ENCODE data around the gene RAB7A. TPM values are rescaled to one million over a fixed set of nuclear protein-coding genes. Genes with fewer than 3 reads are reported as not detected.
A peak's percentile ranks its signal among the peaks of the same experiment; 100 is the strongest.

RAB7A gene
- total and polyA plus RNA-seq, 2 experiments from 2014 or later, result 108 to 269 TPM

DNA sequence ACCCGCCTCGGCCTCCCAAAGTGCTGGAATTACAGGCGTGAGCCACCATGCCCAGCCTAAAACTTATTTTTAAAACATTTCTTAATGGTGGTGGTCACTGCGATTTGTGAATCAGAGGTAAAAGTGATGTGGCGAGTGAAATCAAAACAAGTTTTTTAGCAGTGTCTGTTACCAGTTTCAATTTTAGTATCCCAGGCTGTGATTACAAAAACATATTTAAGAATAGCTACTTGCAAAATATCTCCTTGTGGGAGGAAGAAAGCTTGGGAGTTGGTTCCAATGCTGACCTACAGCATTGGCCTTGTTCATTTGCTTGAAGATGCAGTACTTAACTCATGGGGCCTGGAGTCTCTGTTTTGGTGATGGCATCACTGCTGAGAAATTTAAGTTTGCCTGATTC is 4.5 kb downstream of the RAB7A start:
- peaks cover 94% of the 10 kb centered on the region for H3K79me2 ChIP-seq
- H4K20me1 ChIP-seq (ENCODE audit: insufficient read depth, poor library complexity, severe bottlenecking), result peaks cover 92% of the 10 kb centered on the region
- no peaks in the 10 kb centered on the region for H3K9me2 ChIP-seq (replicated peaks; ENCODE audit: insufficient read depth)
- no peak overlapping the region for H3K27ac ChIP-seq
- WGBS (ENCODE audit: low lambda C conversion rate, missing lambda C conversion rate), result 98% methylated on average over 5 of the region's 5 CpGs
- no peaks in the 10 kb centered on the region for H3K9me3 ChIP-seq (ENCODE audit: low read depth)
- no peak overlapping the region for H3K4me3 ChIP-seq
- no peaks in the 10 kb centered on the region for H3K27me3 ChIP-seq
- DNase-seq (ENCODE audit: low spot score), result no peak
- TF ChIP-seq, protein P1, sequence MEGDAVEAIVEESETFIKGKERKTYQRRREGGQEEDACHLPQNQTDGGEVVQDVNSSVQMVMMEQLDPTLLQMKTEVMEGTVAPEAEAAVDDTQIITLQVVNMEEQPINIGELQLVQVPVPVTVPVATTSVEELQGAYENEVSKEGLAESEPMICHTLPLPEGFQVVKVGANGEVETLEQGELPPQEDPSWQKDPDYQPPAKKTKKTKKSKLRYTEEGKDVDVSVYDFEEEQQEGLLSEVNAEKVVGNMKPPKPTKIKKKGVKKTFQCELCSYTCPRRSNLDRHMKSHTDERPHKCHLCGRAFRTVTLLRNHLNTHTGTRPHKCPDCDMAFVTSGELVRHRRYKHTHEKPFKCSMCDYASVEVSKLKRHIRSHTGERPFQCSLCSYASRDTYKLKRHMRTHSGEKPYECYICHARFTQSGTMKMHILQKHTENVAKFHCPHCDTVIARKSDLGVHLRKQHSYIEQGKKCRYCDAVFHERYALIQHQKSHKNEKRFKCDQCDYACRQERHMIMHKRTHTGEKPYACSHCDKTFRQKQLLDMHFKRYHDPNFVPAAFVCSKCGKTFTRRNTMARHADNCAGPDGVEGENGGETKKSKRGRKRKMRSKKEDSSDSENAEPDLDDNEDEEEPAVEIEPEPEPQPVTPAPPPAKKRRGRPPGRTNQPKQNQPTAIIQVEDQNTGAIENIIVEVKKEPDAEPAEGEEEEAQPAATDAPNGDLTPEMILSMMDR (IDR thresholded peaks at IDR 0.05; ENCODE audit: poor library complexity), result no peak
- TF ChIP-seq EZH2 (IDR thresholded peaks at IDR 0.05; ENCODE audit: borderline replicate concordance) (no peak), EZH2phosphoT487 (IDR thresholded peaks at IDR 0.05; ENCODE audit: low read depth, severe bottlenecking, unreplicated experiment) (no peak)
- H2AFZ ChIP-seq, result no peak overlapping the region
- H3K4me2 ChIP-seq, result peak overlapping the region; percentile 48
- H3K36me3 ChIP-seq (replicated peaks; ENCODE audit: insufficient read depth, low read depth), result no peaks in the 10 kb centered on the region
- peaks cover 17% of the 10 kb centered on the region for H3K4me1 ChIP-seq (ENCODE audit: insufficient read depth)

- TF ChIP-seq, protein P1 (IDR thresholded peaks at IDR 0.05; ENCODE audit: poor library complexity), result no peak
- TF ChIP-seq EZH2 (IDR thresholded peaks at IDR 0.05; ENCODE audit: borderline replicate concordance) (no peak), EZH2phosphoT487 (IDR thresholded peaks at IDR 0.05; ENCODE audit: low read depth, severe bottlenecking, unreplicated experiment) (no peak)
- 94% methylated on average over 3 of the region's 3 CpGs for WGBS (ENCODE audit: low lambda C conversion rate, missing lambda C conversion rate)
- Histone ChIP-seq H4K20me1 (ENCODE audit: insufficient read depth, poor library complexity, severe bottlenecking) (peaks cover 100% of the 10 kb centered on the region), H3K27me3 (no peaks in the 10 kb centered on the region), H3K9me2 (replicated peaks; ENCODE audit: insufficient read depth) (no peaks in the 10 kb centered on the region), H3K27ac (no peak overlapping the region), H3K9me3 (ENCODE audit: low read depth) (no peaks in the 10 kb centered on the region), H3K4me1 (ENCODE audit: insufficient read depth) (peaks cover 24% of the 10 kb centered on the region), H2AFZ (no peak overlapping the region), H3K79me2 (peaks cover 100% of the 10 kb centered on the region), H3K4me3 (no peak overlapping the region), H3K4me2 (no peak overlapping the region), H3K36me3 (replicated peaks; ENCODE audit: insufficient read depth, low read depth) (no peaks in the 10 kb centered on the region)
- no peak for DNase-seq (ENCODE audit: low spot score)
These were observed 8.7 kb downstream of the RAB7A start for GRCh38 chr3:128734523-128735189.

GRCh38 chr3:128735287-128735686 is 9.3 kb downstream of the RAB7A start:
- H3K9me3 ChIP-seq (ENCODE audit: low read depth), result no peaks in the 10 kb centered on the region
- no peaks in the 10 kb centered on the region for H3K9me2 ChIP-seq (replicated peaks; ENCODE audit: insufficient read depth)
- H3K27ac ChIP-seq, result peak overlapping the region; percentile 5
- no peak overlapping the region for H2AFZ ChIP-seq
- H3K36me3 ChIP-seq (replicated peaks; ENCODE audit: insufficient read depth, low read depth), result no peaks in the 10 kb centered on the region
- peaks cover 100% of the 10 kb centered on the region for H3K79me2 ChIP-seq
- peak overlapping the region; percentile 46 for H3K4me2 ChIP-seq
- DNase-seq (ENCODE audit: low spot score), result no peak
- no peak for TF ChIP-seq EZH2 (IDR thresholded peaks at IDR 0.05; ENCODE audit: borderline replicate concordance)
- TF ChIP-seq, protein P1 (IDR thresholded peaks at IDR 0.05; ENCODE audit: poor library complexity), result no peak
- no peaks in the 10 kb centered on the region for H3K27me3 ChIP-seq
- peaks cover 24% of the 10 kb centered on the region for H3K4me1 ChIP-seq (ENCODE audit: insufficient read depth)
- peaks cover 100% of the 10 kb centered on the region for H4K20me1 ChIP-seq (ENCODE audit: insufficient read depth, poor library complexity, severe bottlenecking)
- no peak overlapping the region for H3K4me3 ChIP-seq
